GM23338 (cell line): ENCODE data around the gene IL6. TPM values are rescaled to one million over a fixed set of nuclear protein-coding genes. Genes with fewer than 3 reads are reported as not detected.

Experiments used
- ATAC-seq: fragments of 200-7000 bp; cut with Tn5 transposase; 3 replicates; pipeline ENCODE4 v1.9.1; 2020
- DNase-seq: peaks from one replicate; pipeline ENCODE4 v3.0.0-alpha.2; 2015; ENCODE audit warnings: low spot score
- H2AFZ ChIP-seq: fragments of 200-600 bp; sonication (generic); 2 replicates; pipeline ENCODE4 v1.8.0; 2016; ENCODE audit warnings: antibody characterized with exemption, mild to moderate bottlenecking, moderate library complexity
- H3F3A ChIP-seq: fragments of 200-600 bp; sonication (generic); replicated peaks from 2 replicates; pipeline ENCODE4 v1.8.0; 2017; ENCODE audit warnings: antibody characterized with exemption, mixed run types, low read depth
- H3K27ac ChIP-seq: fragments of 200-600 bp; sonication (generic); 2 replicates; pipeline ENCODE4 v1.6.1; 2016; ENCODE audit warnings: low read depth
- H3K27me3 ChIP-seq: fragments of 200-600 bp; sonication (generic); 2 replicates; pipeline ENCODE4 v1.8.0; 2016; ENCODE audit warnings: mild to moderate bottlenecking, mixed run types, moderate library complexity; ENCODE audit not compliant: insufficient read depth
- H3K36me3 ChIP-seq: fragments of 200-600 bp; sonication (generic); 2 replicates; pipeline ENCODE4 v1.8.0; 2016; ENCODE audit warnings: mild to moderate bottlenecking; ENCODE audit not compliant: insufficient read depth
- H3K4me1 ChIP-seq: fragments of 200-600 bp; sonication (generic); 2 replicates; pipeline ENCODE4 v1.8.0; 2016; ENCODE audit warnings: mild to moderate bottlenecking, moderate library complexity; ENCODE audit not compliant: insufficient read depth
- H3K4me2 ChIP-seq: fragments of 200-600 bp; sonication (generic); 2 replicates; pipeline ENCODE4 v1.7.1; 2017; ENCODE audit warnings: mixed run types
- H3K4me3 ChIP-seq: fragments of 200-600 bp; sonication (generic); 2 replicates; pipeline ENCODE4 v1.6.1; 2016; ENCODE audit warnings: mixed run types
- H3K79me2 ChIP-seq: fragments of 200-600 bp; sonication (generic); replicated peaks from 2 replicates; pipeline ENCODE4 v1.8.0; 2017; ENCODE audit warnings: mild to moderate bottlenecking; ENCODE audit not compliant: insufficient read depth
- H3K9me2 ChIP-seq: fragments of 200-600 bp; sonication (generic); 2 replicates; pipeline ENCODE4 v1.8.0; 2017; ENCODE audit not compliant: insufficient read depth
- H4K20me1 ChIP-seq: fragments of 200-600 bp; sonication (generic); replicated peaks from 2 replicates; pipeline ENCODE4 v1.8.0; 2017; ENCODE audit warnings: mild to moderate bottlenecking; ENCODE audit not compliant: insufficient read depth
- H3K27ac Mint-ChIP-seq: 2 replicates; pipeline ENCODE4 v1.8.0; 2020; ENCODE audit warnings: inconsistent platforms, mild to moderate bottlenecking, moderate library complexity, mixed read lengths
- H3K27me3 Mint-ChIP-seq: 3 replicates; pipeline ENCODE4 v1.8.0; 2022; ENCODE audit warnings: low read depth, mild to moderate bottlenecking, moderate library complexity, mixed read lengths, inconsistent platforms; ENCODE audit not compliant: insufficient read depth, poor library complexity
- H3K36me3 Mint-ChIP-seq: 3 replicates; pipeline ENCODE4 v1.8.0; 2021; ENCODE audit warnings: low read depth, mild to moderate bottlenecking, inconsistent platforms, moderate library complexity, mixed read lengths
- H3K4me1 Mint-ChIP-seq: 3 replicates; pipeline ENCODE4 v1.8.0; 2020; ENCODE audit warnings: mild to moderate bottlenecking, inconsistent platforms, mixed read lengths
- H3K4me3 Mint-ChIP-seq: 3 replicates; pipeline ENCODE4 v1.8.0; 2021; ENCODE audit warnings: moderate library complexity, mild to moderate bottlenecking, inconsistent platforms, mixed read lengths
- H3K9me3 Mint-ChIP-seq: 3 replicates; pipeline ENCODE4 v1.8.0; 2020; ENCODE audit warnings: moderate library complexity, mild to moderate bottlenecking, inconsistent platforms, mixed read lengths
- CREB1 ChIP-seq: fragments of 250-450 bp; sonication (Bioruptor Pico); IDR thresholded peaks from 2 replicates; pipeline ENCODE4 v1.5.0; 2020; ENCODE audit warnings: low read depth, mild to moderate bottlenecking, moderate library complexity
- CTCF ChIP-seq, 2 experiments: fragments of 200-600 bp in 1 of 2; sonication (generic) in 1 of 2; conservative IDR thresholded peaks; 2 replicates each; pipeline versions ENCODE4 v1.5.1 to v1.6.1; 2016 to 2017; ENCODE audit warnings: antibody characterized with exemption in 2 of 2, low read depth in 2 of 2, mild to moderate bottlenecking in 2 of 2, moderate library complexity in 1 of 2
- ETS1 ChIP-seq: IDR thresholded peaks from 2 replicates; pipeline ENCODE4 v1.6.1; 2016; ENCODE audit warnings: antibody characterized with exemption
- EZH2 ChIP-seq: fragments of 200-600 bp; sonication (generic); IDR thresholded peaks from one replicate; pipeline ENCODE4 v1.8.0; 2017; ENCODE audit warnings: antibody characterized with exemption, mild to moderate bottlenecking, low read depth; ENCODE audit not compliant: unreplicated experiment
- EZH2phosphoT487 ChIP-seq: fragments of 200-600 bp; sonication (generic); IDR thresholded peaks from one replicate; pipeline ENCODE4 v1.8.1; 2018; ENCODE audit warnings: antibody characterized with exemption; ENCODE audit not compliant: unreplicated experiment
- JUNB ChIP-seq: IDR thresholded peaks from one replicate; pipeline ENCODE4 v1.6.1; 2016; ENCODE audit warnings: antibody characterized with exemption; ENCODE audit not compliant: unreplicated experiment
- NANOG ChIP-seq: IDR thresholded peaks from 2 replicates; pipeline ENCODE4 v1.6.1; 2016; ENCODE audit warnings: antibody characterized with exemption, borderline replicate concordance
- POLR2AphosphoS5 ChIP-seq: IDR thresholded peaks from 2 replicates; pipeline ENCODE4 v1.6.1; 2016; ENCODE audit warnings: antibody characterized with exemption, low read depth
- STAT1 ChIP-seq: IDR thresholded peaks from one replicate; pipeline ENCODE4 v1.6.1; 2016; ENCODE audit warnings: antibody characterized with exemption; ENCODE audit not compliant: unreplicated experiment
- ZNF114 ChIP-seq: fragments of 250-450 bp; sonication (Bioruptor Pico); IDR thresholded peaks from 2 replicates; pipeline ENCODE4 v1.5.0; 2020; ENCODE audit warnings: mild to moderate bottlenecking, moderate library complexity
- ZNF331 ChIP-seq: fragments of 250-450 bp; sonication (Bioruptor Pico); IDR thresholded peaks from 2 replicates; pipeline ENCODE4 v1.5.0; 2020; ENCODE audit warnings: low read depth, mild to moderate bottlenecking, moderate library complexity
- long read RNA-seq: library from polyadenylated mRNA; unstranded; transcript quantifications from one replicate; pipeline ENCODE4 v2.0.0, GENCODE V29; 2020; ENCODE audit not compliant: unreplicated experiment
- polyA plus RNA-seq: library from polyadenylated mRNA; unstranded; fragments of >200 nt; fragmentation: Nextera tagmentation; extraction: Ambion mirVana; gene quantifications from 2 replicates; pipeline ENCODE4 v1.2.1, GENCODE V29; 2016
- total RNA-seq: library from RNA; depleted of rRNA; stranded (reverse); fragments of >200 nt; shearing (Covaris generic); gene quantifications from 2 replicates; pipeline ENCODE4 v1.2.3, GENCODE V29; 2014; rRNA removed
- TF ChIP-seq, protein P1 (sequence below): fragments of 250-450 bp; sonication (Bioruptor Pico); IDR thresholded peaks from 2 replicates; pipeline ENCODE4 v1.5.0; 2020; ENCODE audit warnings: mild to moderate bottlenecking, moderate library complexity
- TF ChIP-seq, protein P2 (sequence below): IDR thresholded peaks from one replicate; pipeline ENCODE4 v1.6.1; 2018; ENCODE audit warnings: antibody characterized with exemption; ENCODE audit not compliant: unreplicated experiment

The IL6 gene
- total RNA-seq, result not detected in 2 replicates
- 0.40 and 1.6 TPM in 2 replicates for polyA plus RNA-seq
- long read RNA-seq, result 0 reads

- Mint-ChIP-seq H3K36me3 (no peaks in the 10 kb centered on the region), H3K27ac (no peak within 1 kb of the TSS), H3K4me1 (peaks cover 27% of the 10 kb centered on the region), H3K4me3 (no peak within 1 kb of the TSS), H3K27me3 (peaks cover 12% of the 10 kb centered on the region), H3K9me3 (no peaks in the 10 kb centered on the region; the same call in 2 of the 3 replicates)
- TF ChIP-seq, protein P1, sequence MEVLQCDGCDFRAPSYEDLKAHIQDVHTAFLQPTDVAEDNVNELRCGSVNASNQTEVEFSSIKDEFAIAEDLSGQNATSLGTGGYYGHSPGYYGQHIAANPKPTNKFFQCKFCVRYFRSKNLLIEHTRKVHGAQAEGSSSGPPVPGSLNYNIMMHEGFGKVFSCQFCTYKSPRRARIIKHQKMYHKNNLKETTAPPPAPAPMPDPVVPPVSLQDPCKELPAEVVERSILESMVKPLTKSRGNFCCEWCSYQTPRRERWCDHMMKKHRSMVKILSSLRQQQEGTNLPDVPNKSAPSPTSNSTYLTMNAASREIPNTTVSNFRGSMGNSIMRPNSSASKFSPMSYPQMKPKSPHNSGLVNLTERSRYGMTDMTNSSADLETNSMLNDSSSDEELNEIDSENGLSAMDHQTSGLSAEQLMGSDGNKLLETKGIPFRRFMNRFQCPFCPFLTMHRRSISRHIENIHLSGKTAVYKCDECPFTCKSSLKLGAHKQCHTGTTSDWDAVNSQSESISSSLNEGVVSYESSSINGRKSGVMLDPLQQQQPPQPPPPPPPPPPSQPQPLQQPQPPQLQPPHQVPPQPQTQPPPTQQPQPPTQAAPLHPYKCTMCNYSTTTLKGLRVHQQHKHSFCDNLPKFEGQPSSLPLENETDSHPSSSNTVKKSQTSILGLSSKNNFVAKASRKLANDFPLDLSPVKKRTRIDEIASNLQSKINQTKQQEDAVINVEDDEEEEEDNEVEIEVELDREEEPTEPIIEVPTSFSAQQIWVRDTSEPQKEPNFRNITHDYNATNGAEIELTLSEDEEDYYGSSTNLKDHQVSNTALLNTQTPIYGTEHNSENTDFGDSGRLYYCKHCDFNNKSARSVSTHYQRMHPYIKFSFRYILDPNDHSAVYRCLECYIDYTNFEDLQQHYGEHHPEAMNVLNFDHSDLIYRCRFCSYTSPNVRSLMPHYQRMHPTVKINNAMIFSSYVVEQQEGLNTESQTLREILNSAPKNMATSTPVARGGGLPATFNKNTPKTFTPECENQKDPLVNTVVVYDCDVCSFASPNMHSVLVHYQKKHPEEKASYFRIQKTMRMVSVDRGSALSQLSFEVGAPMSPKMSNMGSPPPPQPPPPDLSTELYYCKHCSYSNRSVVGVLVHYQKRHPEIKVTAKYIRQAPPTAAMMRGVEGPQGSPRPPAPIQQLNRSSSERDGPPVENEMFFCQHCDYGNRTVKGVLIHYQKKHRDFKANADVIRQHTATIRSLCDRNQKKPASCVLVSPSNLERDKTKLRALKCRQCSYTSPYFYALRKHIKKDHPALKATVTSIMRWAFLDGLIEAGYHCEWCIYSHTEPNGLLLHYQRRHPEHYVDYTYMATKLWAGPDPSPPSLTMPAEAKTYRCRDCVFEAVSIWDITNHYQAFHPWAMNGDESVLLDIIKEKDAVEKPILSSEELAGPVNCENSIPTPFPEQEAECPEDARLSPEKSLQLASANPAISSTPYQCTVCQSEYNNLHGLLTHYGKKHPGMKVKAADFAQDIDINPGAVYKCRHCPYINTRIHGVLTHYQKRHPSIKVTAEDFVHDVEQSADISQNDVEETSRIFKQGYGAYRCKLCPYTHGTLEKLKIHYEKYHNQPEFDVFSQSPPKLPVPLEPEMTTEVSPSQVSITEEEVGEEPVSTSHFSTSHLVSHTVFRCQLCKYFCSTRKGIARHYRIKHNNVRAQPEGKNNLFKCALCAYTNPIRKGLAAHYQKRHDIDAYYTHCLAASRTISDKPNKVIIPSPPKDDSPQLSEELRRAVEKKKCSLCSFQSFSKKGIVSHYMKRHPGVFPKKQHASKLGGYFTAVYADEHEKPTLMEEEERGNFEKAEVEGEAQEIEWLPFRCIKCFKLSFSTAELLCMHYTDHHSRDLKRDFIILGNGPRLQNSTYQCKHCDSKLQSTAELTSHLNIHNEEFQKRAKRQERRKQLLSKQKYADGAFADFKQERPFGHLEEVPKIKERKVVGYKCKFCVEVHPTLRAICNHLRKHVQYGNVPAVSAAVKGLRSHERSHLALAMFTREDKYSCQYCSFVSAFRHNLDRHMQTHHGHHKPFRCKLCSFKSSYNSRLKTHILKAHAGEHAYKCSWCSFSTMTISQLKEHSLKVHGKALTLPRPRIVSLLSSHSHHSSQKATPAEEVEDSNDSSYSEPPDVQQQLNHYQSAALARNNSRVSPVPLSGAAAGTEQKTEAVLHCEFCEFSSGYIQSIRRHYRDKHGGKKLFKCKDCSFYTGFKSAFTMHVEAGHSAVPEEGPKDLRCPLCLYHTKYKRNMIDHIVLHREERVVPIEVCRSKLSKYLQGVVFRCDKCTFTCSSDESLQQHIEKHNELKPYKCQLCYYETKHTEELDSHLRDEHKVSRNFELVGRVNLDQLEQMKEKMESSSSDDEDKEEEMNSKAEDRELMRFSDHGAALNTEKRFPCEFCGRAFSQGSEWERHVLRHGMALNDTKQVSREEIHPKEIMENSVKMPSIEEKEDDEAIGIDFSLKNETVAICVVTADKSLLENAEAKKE (CRISPR knock-in tag), result no peak
- TF ChIP-seq NANOG (no peak), STAT1 (no peak), JUNB (no peak), ETS1 (no peak), EZH2phosphoT487 (no peak), CREB1 (no peak), CTCF (conservative IDR thresholded peaks at IDR 0.05; ENCODE audit: low read depth in 2 of 2) (no peak), EZH2 (no peak), ZNF331 (no peak), POLR2AphosphoS5 (no peak), ZNF114 (CRISPR knock-in tag) (no peak)
- TF ChIP-seq, protein P2, sequence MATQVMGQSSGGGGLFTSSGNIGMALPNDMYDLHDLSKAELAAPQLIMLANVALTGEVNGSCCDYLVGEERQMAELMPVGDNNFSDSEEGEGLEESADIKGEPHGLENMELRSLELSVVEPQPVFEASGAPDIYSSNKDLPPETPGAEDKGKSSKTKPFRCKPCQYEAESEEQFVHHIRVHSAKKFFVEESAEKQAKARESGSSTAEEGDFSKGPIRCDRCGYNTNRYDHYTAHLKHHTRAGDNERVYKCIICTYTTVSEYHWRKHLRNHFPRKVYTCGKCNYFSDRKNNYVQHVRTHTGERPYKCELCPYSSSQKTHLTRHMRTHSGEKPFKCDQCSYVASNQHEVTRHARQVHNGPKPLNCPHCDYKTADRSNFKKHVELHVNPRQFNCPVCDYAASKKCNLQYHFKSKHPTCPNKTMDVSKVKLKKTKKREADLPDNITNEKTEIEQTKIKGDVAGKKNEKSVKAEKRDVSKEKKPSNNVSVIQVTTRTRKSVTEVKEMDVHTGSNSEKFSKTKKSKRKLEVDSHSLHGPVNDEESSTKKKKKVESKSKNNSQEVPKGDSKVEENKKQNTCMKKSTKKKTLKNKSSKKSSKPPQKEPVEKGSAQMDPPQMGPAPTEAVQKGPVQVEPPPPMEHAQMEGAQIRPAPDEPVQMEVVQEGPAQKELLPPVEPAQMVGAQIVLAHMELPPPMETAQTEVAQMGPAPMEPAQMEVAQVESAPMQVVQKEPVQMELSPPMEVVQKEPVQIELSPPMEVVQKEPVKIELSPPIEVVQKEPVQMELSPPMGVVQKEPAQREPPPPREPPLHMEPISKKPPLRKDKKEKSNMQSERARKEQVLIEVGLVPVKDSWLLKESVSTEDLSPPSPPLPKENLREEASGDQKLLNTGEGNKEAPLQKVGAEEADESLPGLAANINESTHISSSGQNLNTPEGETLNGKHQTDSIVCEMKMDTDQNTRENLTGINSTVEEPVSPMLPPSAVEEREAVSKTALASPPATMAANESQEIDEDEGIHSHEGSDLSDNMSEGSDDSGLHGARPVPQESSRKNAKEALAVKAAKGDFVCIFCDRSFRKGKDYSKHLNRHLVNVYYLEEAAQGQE, result no peak
- Histone ChIP-seq H3K27me3 (no peaks in the 10 kb centered on the region; the same call in 1 of the 2 replicates), H3K4me2 (peak within 1 kb of the TSS; percentile 63), H3K4me1 (peaks cover 12% of the 10 kb centered on the region; the same call in 1 of the 2 replicates), H3K9me2 (peaks cover 5% of the 10 kb centered on the region; the same call in 1 of the 2 replicates), H3K79me2 (no peaks in the 10 kb centered on the region), H3K27ac (no peak within 1 kb of the TSS), H3K36me3 (no peaks in the 10 kb centered on the region), H2AFZ (peak within 1 kb of the TSS; percentile 84), H4K20me1 (no peaks in the 10 kb centered on the region), H3K4me3 (peak within 1 kb of the TSS; percentile 22; the same call in 1 of the 2 replicates), H3F3A (no peaks in the 10 kb centered on the region; the same call in 1 of the 2 replicates)
- DNase-seq, result peak; percentile 61
- peak; percentile 86 for ATAC-seq
These were observed at the start of gene IL6 for GRCh38 chr7:22726907-22727713. Gene IL6, plus strand, starts transcription at chr7:22727200. Its CDS starts 63 bp downstream, at chr7:22727263.
